Hematopoietic multipotent progenitor cell treated with erythropoietin and hydrocortisone succinate and interleukin-3 and kit ligand, for 8 days (in vitro differentiated cells): ENCODE results near the gene ENO3.
"Not testable (repeated sequence)": the region's sequence is repeated elsewhere in the genome, so short reads cannot be mapped to it uniquely, and the experiment has no call there.

Source experiments
- DNase-seq: peaks from one replicate; pipeline ENCODE4 v3.0.0-alpha.2; 2015

ENO3 gene

GRCh38 chr17:4950746-4951204 is at the start of gene ENO3:
Gene ENO3, plus strand, starts transcription at chr17:4951119. Its CDS starts 711 bp downstream, at chr17:4951830.
- peak; percentile 56 for DNase-seq

- DNase-seq, result peak; percentile 41
These were observed 49.1 kb upstream of the ENO3 start for GRCh38 chr17:4901648-4902344.

DNA sequence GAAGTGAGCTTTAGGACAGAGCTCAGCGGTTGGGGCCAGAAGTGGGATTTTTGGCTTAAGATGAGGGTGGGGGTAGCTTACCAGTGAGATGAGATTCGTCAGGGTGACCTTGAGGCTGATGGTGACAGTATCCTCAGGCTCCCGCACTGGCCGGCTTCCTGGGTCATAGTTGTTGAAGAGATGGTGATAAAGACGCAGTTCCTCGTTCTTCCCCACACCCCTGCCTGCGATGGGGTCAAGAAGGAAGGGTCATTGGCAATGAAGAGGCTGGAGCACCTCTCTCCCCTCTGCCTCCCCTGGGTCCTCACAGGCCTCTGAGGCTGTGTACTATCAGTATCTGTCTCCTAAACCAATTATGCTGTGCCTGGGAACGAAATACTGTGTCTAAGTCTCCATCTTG is 48.4 kb upstream of the ENO3 start:
- DNase-seq, result no peak

DNA sequence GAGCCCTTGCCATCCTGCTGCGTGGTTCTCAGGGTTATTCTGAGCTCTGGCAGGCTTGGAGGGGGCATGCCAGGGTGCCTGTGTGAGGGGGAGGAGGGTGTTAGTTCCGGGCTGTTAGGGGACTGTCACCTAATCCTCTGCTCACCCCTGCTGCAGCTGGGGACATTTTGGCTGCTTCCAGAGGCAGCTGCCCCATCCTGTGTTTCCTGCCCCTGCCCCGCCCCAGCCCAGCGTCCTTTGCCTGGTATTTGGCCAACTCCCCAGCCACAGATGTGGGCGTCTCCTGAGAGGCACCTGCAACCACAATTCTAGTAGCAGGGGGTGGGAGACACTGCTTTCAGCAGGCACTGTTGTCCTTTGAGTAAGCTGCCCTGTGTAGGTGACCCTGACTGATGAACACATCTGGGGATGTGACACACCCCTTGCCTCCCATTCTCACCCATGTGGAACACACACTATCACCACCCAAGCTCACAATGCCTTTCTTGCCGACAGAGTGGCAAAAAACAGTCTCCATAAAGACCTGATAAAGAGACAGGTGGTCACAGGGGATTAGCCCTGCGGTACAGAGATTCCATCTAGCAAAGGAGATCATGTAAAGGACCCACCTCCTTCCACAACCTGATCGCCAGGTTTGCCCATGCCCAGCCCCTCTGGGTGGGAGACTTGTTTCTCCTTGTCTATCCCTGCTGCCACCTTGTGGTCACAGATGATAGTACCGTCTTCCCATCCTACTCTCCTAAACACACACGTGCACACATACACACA is 47.7 kb upstream of the ENO3 start, which contains the start of gene CHRNE:
Gene CHRNE (minus strand): TSS at position 48 of the 768 bp plus-strand sequence. CDS start 35 bp downstream, at position 13.
- DNase-seq, result peak; percentile 86

DNA sequence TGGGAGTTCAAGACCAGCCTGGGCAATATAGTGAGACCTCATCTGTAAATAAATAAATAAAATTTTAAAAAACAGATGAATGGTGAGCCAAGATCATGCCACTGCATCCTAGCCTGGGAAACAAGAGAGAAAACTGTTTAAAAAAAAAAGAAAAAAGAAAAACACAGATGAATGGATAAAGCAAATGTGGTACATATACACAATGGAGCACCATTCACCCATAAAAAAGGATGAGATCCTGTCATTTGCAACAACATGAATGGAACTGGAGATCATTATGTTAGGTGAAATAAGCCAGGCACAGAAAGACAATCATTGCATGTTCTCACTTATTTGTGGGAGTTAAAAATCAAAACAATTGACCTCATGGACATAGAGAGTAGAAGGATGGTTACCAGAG is 44.3 kb upstream of the ENO3 start:
- DNase-seq, result not testable (repeated sequence)

DNA sequence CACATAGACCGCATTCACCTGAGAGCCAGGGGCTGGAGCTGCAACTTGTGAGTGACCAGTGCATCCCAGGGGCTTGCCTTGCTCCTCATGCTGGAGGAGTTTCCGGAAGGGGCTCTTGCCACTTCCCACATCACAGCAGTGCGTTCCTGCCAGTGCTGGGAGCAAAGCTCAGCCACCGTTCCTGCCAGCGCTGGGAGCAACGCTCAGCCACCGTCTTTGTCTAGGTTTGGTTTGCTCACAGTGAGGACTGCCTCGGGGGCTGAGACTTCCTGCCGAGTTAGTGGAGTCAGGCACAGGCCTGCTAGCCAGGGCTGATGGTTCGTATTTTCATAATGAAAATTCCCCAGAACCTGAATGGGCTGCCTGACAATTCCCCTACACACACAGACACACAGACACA is 42.6 kb upstream of the ENO3 start:
- no peak for DNase-seq

DNA sequence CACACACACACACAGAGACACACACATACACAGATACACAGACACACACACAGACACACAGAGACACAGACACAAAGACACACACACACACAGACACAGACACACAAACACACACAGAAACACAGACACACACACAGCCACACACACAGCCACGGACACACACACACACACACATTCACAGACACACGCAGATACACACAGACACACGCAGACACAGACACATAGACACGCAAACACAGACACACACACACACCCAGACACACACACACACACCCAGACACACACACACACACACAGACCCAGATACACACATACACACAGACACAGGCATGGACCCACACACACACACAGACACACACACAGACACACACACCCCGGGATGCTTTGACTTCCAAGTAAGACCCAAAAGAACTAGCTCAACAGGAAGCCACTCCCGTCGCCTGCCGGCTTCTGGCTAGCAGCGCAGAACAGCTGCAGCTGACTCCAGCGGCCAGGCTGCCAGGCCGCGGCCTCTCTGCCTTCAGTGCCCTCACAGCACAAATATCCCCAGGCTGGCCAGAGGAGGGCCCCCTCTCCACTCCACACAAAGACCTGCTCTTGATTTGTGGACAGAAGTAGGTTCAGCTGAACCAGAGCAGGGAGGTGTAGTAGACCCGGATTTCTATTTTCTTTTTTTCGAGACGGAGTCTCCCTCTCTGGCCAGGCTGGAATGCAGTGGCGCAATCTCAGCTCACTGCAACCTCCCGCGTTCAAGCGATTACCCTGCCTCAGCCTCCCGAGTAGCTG is 42.0 kb upstream of the ENO3 start:
- DNase-seq, result peak; percentile 87

DNA sequence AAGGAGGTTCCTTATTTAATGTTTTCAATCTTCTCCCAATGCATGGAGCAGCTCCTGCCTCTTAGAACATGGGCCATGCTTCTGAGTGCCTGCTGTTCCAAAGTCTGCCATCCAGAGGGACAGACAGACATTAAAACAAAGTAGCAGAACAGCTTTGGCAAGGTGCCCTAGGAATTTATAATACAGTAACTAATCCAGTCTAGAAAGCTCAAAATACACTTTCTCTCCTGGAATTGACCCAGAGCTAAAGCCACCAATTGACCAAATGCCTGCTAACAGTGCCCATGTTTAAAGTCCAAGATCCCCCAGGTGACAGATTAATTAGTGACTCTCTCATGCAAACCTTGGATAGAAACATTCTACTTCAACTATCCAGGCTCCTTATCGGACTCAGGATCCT is 36.9 kb upstream of the ENO3 start:
- no peak for DNase-seq

DNA sequence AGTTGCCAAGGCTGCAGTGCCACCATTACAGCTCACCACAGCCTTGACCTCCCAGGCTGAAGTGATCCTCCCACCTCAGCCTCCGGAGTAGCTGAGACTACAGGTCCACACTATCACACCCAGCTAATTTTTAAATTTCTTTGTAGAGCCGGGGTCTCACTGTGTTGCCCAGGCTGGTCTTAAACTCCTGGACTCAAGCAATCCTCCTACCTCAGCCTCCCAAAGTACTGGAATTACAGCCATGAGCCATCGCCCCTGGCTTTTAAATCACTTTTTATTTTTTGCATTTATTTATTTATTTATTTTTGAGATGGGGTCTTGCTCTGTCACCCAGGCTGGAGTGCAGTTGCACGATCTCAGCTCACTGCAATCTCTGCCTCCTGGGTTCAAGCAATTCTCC is 36.4 kb upstream of the ENO3 start:
- not testable (repeated sequence) for DNase-seq

DNA sequence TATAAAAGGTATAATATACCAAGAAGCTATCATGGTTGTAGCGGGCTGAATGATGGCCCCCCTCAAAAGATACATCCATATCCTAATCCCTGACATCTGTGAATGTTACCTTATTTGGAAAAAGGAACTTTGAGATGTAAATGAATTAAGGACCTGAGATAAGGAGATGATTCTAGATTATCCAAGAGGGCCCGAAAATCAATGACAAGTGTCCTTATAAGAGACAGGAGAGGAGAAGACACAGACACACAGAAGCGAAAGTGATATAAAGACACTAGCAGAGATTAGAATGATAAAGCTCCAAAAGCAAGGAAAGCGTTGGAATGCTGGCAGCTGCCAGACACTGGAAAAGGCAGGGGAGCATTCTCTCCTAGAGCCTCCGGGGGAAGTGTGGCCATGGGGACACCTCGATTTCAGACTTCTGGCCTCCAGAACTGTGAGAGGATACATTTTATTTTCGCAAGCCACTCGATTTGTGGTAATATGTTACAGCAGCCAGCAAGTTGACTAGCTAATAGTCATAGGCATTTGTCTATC is 31.3 kb upstream of the ENO3 start:
- no peak for DNase-seq

GRCh38 chr17:4920351-4921048 is 30.4 kb upstream of the ENO3 start:
- no peak for DNase-seq

DNA sequence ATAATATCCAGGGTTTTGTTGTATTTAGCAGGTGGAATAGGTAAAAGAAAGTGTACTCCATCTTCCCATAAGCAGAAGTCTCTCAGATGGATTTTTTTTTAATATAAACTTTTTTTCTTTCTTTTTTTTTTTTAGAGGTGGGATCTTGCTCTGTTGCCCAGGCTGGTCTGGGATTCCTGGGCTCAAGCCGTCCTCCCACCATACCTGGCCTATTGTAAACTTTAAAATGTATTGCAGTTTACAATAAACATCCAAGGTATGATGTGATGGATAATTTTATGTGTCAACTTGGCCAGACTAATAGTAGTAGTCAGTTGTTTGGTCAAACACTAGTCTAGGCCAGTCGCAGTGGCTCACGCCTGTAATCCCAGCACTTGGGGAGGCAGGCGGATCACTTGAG is 29.6 kb upstream of the ENO3 start:
- DNase-seq, result no peak

- DNase-seq, result not testable (repeated sequence)
These were observed 24.2 kb upstream of the ENO3 start for GRCh38 chr17:4926577-4927335.

GRCh38 chr17:4928881-4929280 is 22.0 kb upstream of the ENO3 start:
- no peak for DNase-seq

DNA sequence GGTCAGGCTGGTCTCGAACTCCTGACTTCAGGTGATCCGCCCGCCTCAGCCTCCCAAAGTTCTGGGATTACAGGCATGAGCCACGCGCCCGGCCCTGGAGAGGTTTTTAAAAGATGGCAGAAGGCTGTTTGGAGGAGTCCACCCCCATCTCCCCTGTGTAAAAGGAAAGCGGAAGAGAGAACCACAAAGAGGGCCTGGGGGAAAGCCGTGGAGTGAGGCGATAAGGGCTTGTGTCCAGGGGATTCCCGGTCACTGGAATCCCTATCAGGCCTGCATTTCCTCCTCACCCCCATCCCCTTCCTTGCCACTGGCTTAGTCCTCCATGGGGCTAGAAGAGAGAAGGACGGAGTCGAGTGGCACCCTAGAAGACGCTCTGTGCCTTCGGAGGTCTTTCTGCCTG is 19.0 kb upstream of the ENO3 start, which contains the start of gene GP1BA:
Gene GP1BA (plus strand): TSS at position 315 of the 400 bp plus-strand sequence. CDS start 328 bp downstream, outside the sequence.
- DNase-seq, result peak; percentile 12

DNA sequence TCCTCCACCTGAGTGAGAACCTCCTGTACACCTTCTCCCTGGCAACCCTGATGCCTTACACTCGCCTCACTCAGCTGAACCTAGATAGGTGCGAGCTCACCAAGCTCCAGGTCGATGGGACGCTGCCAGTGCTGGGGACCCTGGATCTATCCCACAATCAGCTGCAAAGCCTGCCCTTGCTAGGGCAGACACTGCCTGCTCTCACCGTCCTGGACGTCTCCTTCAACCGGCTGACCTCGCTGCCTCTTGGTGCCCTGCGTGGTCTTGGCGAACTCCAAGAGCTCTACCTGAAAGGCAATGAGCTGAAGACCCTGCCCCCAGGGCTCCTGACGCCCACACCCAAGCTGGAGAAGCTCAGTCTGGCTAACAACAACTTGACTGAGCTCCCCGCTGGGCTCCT is 18.2 kb upstream of the ENO3 start:
- DNase-seq, result no peak

DNA sequence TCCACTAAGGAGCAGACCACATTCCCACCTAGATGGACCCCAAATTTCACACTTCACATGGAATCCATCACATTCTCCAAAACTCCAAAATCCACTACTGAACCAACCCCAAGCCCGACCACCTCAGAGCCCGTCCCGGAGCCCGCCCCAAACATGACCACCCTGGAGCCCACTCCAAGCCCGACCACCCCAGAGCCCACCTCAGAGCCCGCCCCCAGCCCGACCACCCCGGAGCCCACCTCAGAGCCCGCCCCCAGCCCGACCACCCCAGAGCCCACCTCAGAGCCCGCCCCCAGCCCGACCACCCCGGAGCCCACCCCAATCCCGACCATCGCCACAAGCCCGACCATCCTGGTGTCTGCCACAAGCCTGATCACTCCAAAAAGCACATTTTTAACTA is 17.3 kb upstream of the ENO3 start:
- no peak for DNase-seq

- peak; percentile 60 for DNase-seq
These were observed 16.5 kb upstream of the ENO3 start for GRCh38 chr17:4934173-4934979.

- no peak for DNase-seq
These were observed 15.3 kb upstream of the ENO3 start for GRCh38 chr17:4935650-4936049.

GRCh38 chr17:4936436-4936835 is 14.5 kb upstream of the ENO3 start:
- DNase-seq, result no peak

DNA sequence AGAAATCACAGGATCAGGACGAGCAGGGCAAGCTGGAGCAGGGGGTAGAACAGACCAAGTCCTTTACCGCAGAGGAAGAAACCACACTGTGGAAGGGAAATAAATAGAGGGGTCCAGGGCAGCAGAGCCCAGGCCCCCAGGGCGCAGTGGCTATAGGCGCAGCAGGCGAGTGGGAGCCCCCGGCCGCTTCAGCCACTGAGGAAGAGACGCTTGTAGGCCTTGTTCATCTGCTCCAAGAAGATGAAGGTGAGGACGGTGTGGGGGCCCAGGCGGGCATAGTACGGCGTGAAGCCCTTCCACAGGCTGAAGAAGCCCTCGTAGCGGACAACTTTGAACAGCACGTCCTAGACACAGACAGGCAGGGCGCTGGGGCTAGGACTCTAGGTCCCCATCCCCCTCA is 13.4 kb upstream of the ENO3 start:
- no peak for DNase-seq
